SIG-M5 (cell line): ENCODE results near the gene TPST1.
"Not testable (repeated sequence)": the region's sequence is repeated elsewhere in the genome, so short reads cannot be mapped to it uniquely, and the experiment has no call there.

Experiments used
- DNase-seq: peaks from one replicate; lab custom pipeline; 2025; lab: John Stamatoyannopoulos, UW

The TPST1 gene

GRCh38 chr7:66379542-66380160, 174.5 kb downstream of the TPST1 start:
- DNase-seq: no peak

GRCh38 chr7:66380272-66380888, 175.2 kb downstream of the TPST1 start:
- DNase-seq: no peak

- DNase-seq: not testable (repeated sequence)
These were observed 177.2 kb downstream of the TPST1 start for GRCh38 chr7:66382182-66382923.

- DNase-seq: not testable (repeated sequence)
These were observed 180.2 kb downstream of the TPST1 start for GRCh38 chr7:66385191-66385905.

GRCh38 chr7:66395128-66395571, 190.0 kb downstream of the TPST1 start:
- not testable (repeated sequence) for DNase-seq

- not testable (repeated sequence) for DNase-seq
These were observed 190.9 kb downstream of the TPST1 start for GRCh38 chr7:66396052-66396451.

- DNase-seq: not testable (repeated sequence)
These were observed 193.7 kb downstream of the TPST1 start for GRCh38 chr7:66398841-66399240.

- no peak for DNase-seq
These were observed 194.4 kb downstream of the TPST1 start for GRCh38 chr7:66399566-66399965.

- DNase-seq: no peak
These were observed 195.3 kb downstream of the TPST1 start for GRCh38 chr7:66400400-66400799.

GRCh38 chr7:66401126-66401525, 196.0 kb downstream of the TPST1 start:
- not testable (repeated sequence) for DNase-seq

GRCh38 chr7:66401932-66402331, 196.8 kb downstream of the TPST1 start:
- not testable (repeated sequence) for DNase-seq

GRCh38 chr7:66403564-66403963, 198.4 kb downstream of the TPST1 start:
- no peak for DNase-seq

- DNase-seq: no peak
These were observed 204.4 kb downstream of the TPST1 start for GRCh38 chr7:66409493-66409892.
